ENCODE measurements around the gene LMO2. TPM values are rescaled to one million over a fixed set of nuclear protein-coding genes. Genes with fewer than 3 reads are reported as not detected.

The LMO2 gene
- total and polyA plus RNA-seq, 2 donors (not counting 1 experiment from before 2014, with no cell fraction given) = 6.2 to 10.7 TPM

DNA sequence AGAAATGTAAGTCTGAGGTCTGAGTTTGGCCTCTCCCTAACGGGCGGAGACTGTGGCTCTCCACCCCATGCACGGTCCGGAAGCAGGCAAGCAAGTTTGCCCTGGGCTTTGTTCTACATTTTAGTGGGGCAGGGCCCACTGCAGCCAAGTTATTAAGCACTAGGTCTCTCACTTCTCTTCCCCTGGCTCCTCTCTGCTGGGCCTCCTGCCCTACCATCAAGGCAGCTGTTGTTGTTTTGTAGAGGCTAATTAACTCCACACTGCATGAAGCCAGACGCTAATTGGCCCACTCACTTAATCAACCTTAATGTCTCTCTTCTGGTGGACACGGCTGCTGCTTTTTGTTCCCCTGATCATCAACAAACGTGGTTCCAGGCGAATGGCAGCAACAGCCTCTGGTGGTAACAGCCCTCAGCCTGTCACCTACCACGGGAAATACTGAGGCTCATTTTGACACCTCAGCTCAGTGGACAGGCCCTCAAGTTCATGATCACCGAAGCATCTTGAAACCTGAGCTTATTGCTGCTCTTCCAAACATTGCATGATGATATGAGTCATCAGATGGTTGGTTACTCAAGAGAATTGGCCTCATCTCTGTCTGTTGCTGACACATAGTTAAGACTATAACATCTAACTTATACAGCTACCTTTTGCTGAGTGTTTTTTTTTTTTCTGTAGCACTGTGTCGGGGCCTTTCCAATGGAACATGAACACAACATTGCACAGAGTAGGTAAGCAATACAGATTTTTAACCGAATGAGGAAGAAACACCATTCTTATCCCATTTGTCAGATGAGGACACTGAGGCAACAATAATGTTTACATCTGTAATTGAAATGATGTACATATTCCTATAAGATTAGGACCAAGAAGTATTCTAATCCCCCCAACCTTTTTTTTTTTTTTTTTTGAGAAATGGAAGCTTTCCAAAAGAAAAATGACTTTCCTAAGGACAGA is 20.8 kb upstream of the LMO2 start:
- CTCF ChIA-PET = interaction anchor here (0.9 to 3.3 kb wide), 7 partner anchors 19 to 79 kb away, joined by 3 to 11 read pairs (median 6); no protein-coding TSS in a partner anchor
- H3K27ac Mint-ChIP-seq = peak overlapping the region; percentile 82
- intact Hi-C loops (cut with micrococcal nuclease) = loop anchor here (1.0 to 2.0 kb wide), 2 partner anchors 9 to 18 kb away; no protein-coding TSS in a partner anchor
- H3K9me3 Mint-ChIP-seq (ENCODE audit: insufficient read depth) = peaks cover 5% of the 10 kb centered on the region
- peak overlapping the region; percentile 55 for H2AFZ ChIP-seq (ENCODE audit: insufficient read depth, low read depth, low read length, poor library complexity, severe bottlenecking)
- H3K4me2 ChIP-seq (replicated peaks; ENCODE audit: low read depth, low read length, poor library complexity, severe bottlenecking) = peak overlapping the region; percentile 38
- POLR2A ChIA-PET = interaction anchor here (0.7 to 1.3 kb wide), 2 partner anchors 45 to 227 kb away, joined by 3 read pairs; no protein-coding TSS in a partner anchor
- peaks cover 1 to 6% (median 5%) of the 10 kb centered on the region in 3 donors for H3K9me3 ChIP-seq (ENCODE audit: control extremely low read depth in 1 of 3, control insufficient read depth in 2 of 3, insufficient read depth in 1 of 3, low read length in 2 of 3)
- H3K9ac ChIP-seq (ENCODE audit: low read length) = no peak overlapping the region
- no peaks in the 10 kb centered on the region for H3K79me2 ChIP-seq (ENCODE audit: control insufficient read depth, insufficient read depth, low read length)
- WGBS (ENCODE audit: insufficient coverage) = 8% methylated on average over 10 of the region's 12 CpGs
- TF ChIP-seq, protein P1, sequence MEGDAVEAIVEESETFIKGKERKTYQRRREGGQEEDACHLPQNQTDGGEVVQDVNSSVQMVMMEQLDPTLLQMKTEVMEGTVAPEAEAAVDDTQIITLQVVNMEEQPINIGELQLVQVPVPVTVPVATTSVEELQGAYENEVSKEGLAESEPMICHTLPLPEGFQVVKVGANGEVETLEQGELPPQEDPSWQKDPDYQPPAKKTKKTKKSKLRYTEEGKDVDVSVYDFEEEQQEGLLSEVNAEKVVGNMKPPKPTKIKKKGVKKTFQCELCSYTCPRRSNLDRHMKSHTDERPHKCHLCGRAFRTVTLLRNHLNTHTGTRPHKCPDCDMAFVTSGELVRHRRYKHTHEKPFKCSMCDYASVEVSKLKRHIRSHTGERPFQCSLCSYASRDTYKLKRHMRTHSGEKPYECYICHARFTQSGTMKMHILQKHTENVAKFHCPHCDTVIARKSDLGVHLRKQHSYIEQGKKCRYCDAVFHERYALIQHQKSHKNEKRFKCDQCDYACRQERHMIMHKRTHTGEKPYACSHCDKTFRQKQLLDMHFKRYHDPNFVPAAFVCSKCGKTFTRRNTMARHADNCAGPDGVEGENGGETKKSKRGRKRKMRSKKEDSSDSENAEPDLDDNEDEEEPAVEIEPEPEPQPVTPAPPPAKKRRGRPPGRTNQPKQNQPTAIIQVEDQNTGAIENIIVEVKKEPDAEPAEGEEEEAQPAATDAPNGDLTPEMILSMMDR (IDR thresholded peaks at IDR 0.05) = no peak
- TF ChIP-seq EZH2 (IDR thresholded peaks at IDR 0.05; ENCODE audit: borderline replicate concordance, insufficient read depth, low read depth, low read length, poor library complexity, severe bottlenecking) = no peak
- DNase-seq (peak; percentile 29), ATAC-seq (ENCODE audit: low read depth) (peak; percentile 76)
- peaks cover 27% of the 10 kb centered on the region for H3K27me3 Mint-ChIP-seq
- peaks cover 14 to 15% of the 10 kb centered on the region in 2 donors for H3K4me1 ChIP-seq (ENCODE audit: control insufficient read depth in 2 of 2, insufficient read depth in 2 of 2, low read length in 2 of 2)
- no peaks in the 10 kb centered on the region for H4K20me1 ChIP-seq (ENCODE audit: control insufficient read depth, insufficient read depth, low read length, poor library complexity, severe bottlenecking)
- H3K4me3 ChIP-seq (ENCODE audit: control extremely low read depth in 1 of 5, extremely low read depth in 1 of 5, insufficient read depth in 1 of 5, low read depth in 2 of 5, low read length in 4 of 5) = no peak overlapping the region
- H3K36me3 ChIP-seq (replicated peaks in 1 of 2; ENCODE audit: control extremely low read depth in 1 of 2, control insufficient read depth in 1 of 2, extremely low read depth in 1 of 2, insufficient read depth in 2 of 2, low read length in 1 of 2) = no peaks in the 10 kb centered on the region
- peak overlapping the region; percentile 2 to 49 for H3K27ac ChIP-seq (ENCODE audit: low read length in 2 of 2)
- peaks cover 24% of the 10 kb centered on the region for H3K4me1 Mint-ChIP-seq
- H3K4me3 Mint-ChIP-seq = peak overlapping the region; percentile 29
- peaks cover 0 to 14% (median 3%) of the 10 kb centered on the region in 4 experiments for H3K27me3 ChIP-seq (replicated peaks in 1 of 4; ENCODE audit: control extremely low read depth in 1 of 4, control insufficient read depth in 3 of 4, insufficient read depth in 4 of 4, low read length in 3 of 4)

DNA sequence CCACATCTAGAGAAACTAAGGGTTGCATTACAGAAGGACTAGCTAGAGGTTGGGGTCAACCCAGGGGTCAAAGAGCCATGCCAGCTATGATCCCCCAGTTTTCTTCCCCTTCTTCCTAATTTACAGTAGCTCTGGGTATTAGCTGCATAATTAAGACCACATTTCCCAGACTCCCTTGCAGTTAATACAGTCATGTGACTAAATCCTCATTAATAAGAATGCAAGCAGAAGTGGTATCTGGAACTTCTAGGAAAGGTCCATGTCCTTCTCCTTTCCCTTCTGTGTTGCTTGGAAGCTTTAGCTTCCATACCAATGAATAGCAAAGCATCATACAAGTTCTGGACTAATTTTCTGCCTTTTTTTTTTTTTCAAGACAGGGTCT is 19.1 kb upstream of the LMO2 start:
- Histone ChIP-seq H3K4me3 (ENCODE audit: control extremely low read depth in 1 of 5, extremely low read depth in 1 of 5, insufficient read depth in 1 of 5, low read depth in 2 of 5, low read length in 4 of 5) (no peak overlapping the region), H3K4me2 (replicated peaks; ENCODE audit: low read depth, low read length, poor library complexity, severe bottlenecking) (no peak overlapping the region), H3K9me3 (ENCODE audit: control extremely low read depth in 1 of 3, control insufficient read depth in 2 of 3, insufficient read depth in 1 of 3, low read length in 2 of 3) (peaks cover 1 to 5% (median 5%) of the 10 kb centered on the region in 3 donors), H3K27me3 (replicated peaks in 1 of 4; ENCODE audit: control extremely low read depth in 1 of 4, control insufficient read depth in 3 of 4, insufficient read depth in 4 of 4, low read length in 3 of 4) (peaks cover 0 to 3% (median 2%) of the 10 kb centered on the region in 4 experiments), H3K9ac (ENCODE audit: low read length) (no peak overlapping the region), H4K20me1 (ENCODE audit: control insufficient read depth, insufficient read depth, low read length, poor library complexity, severe bottlenecking) (no peaks in the 10 kb centered on the region), H3K27ac (ENCODE audit: low read length in 2 of 2) (no peak overlapping the region), H3K4me1 (ENCODE audit: control insufficient read depth in 2 of 2, insufficient read depth in 2 of 2, low read length in 2 of 2) (peaks cover 20 to 21% of the 10 kb centered on the region in 2 donors), H3K36me3 (replicated peaks in 1 of 2; ENCODE audit: control extremely low read depth in 1 of 2, control insufficient read depth in 1 of 2, extremely low read depth in 1 of 2, insufficient read depth in 2 of 2, low read length in 1 of 2) (no peaks in the 10 kb centered on the region), H3K79me2 (ENCODE audit: control insufficient read depth, insufficient read depth, low read length) (no peaks in the 10 kb centered on the region), H2AFZ (ENCODE audit: insufficient read depth, low read depth, low read length, poor library complexity, severe bottlenecking) (no peak overlapping the region)
- CTCF ChIA-PET = interaction anchor here (1.3 to 2.3 kb wide), 2 partner anchors 9 to 15 kb away, joined by 3 to 6 read pairs; no protein-coding TSS in a partner anchor
- DNase-seq = no peak
- Mint-ChIP-seq H3K4me1 (peaks cover 34% of the 10 kb centered on the region), H3K27ac (no peak overlapping the region), H3K4me3 (no peak overlapping the region), H3K9me3 (ENCODE audit: insufficient read depth) (peaks cover 2% of the 10 kb centered on the region), H3K27me3 (peaks cover 15% of the 10 kb centered on the region)
- intact Hi-C loops (cut with micrococcal nuclease) = no loop called here
- ATAC-seq (ENCODE audit: low read depth) = no peak
- POLR2A ChIA-PET = no interaction called here
- no peak for TF ChIP-seq EZH2 (IDR thresholded peaks at IDR 0.05; ENCODE audit: borderline replicate concordance, insufficient read depth, low read depth, low read length, poor library complexity, severe bottlenecking)
- TF ChIP-seq, protein P1 (IDR thresholded peaks at IDR 0.05) = no peak
